Vagina (tissue), 2 donors: ENCODE results near the gene TSPAN19. TPM values are rescaled to one million over a fixed set of nuclear protein-coding genes. Genes with fewer than 3 reads are reported as not detected.

Experiments used
- DNase-seq, 2 donors: peaks; one replicate each; pipeline ENCODE4 v3.0.0-alpha.2; 2017; ENCODE audit errors: extremely low spot score in 2 of 2
- H3K27ac ChIP-seq: fragments of 200-600 bp; sonication (generic); one replicate; pipeline ENCODE4 v1.5.1; 2019
- H3K27me3 ChIP-seq: fragments of 200-600 bp; sonication (generic); one replicate; pipeline ENCODE4 v1.5.1; 2019
- H3K36me3 ChIP-seq, 2 donors: fragments of 200-600 bp; sonication (generic); one replicate each; pipeline ENCODE4 v1.5.1; 2017 to 2019
- H3K4me1 ChIP-seq: fragments of 200-600 bp; sonication (generic); one replicate; pipeline ENCODE4 v1.5.1; 2019
- H3K4me3 ChIP-seq, 2 donors: fragments of 200-600 bp; sonication (generic); 1 replicate in 1 of 2; 2 replicates in 1 of 2; pipeline ENCODE4 v1.5.1; 2016 to 2019
- H3K9me3 ChIP-seq: fragments of 200-600 bp; sonication (generic); one replicate; pipeline ENCODE4 v1.5.1; 2019
- POLR2A ChIP-seq, 2 donors: fragments of 450-650 bp; IDR thresholded peaks; one replicate each; pipeline ENCODE4 v1.6.1; 2017; ENCODE audit warnings: antibody characterized with exemption in 2 of 2, mild to moderate bottlenecking in 2 of 2, moderate library complexity in 2 of 2
- POLR2AphosphoS5 ChIP-seq, 2 donors: sonication (generic); formaldehyde crosslinking; IDR thresholded peaks; one replicate each; pipeline ENCODE4 v1.9.0; 2017; ENCODE audit warnings: antibody characterized with exemption in 2 of 2, mild to moderate bottlenecking in 2 of 2, low read depth in 1 of 2; ENCODE audit not compliant: insufficient read depth in 1 of 2
- intact Hi-C: fragments of 100-400 bp; cut with DNase I; formaldehyde crosslinking; loops from one replicate; pipeline ENCODE4 v1.15.1; 2023
- total RNA-seq: library from RNA; depleted of rRNA; stranded (reverse); fragments of >200 nt; gene quantifications from one replicate; pipeline ENCODE4 v1.2.3, GENCODE V29; 2016
- TF ChIP-seq, protein P1 (sequence below), 3 experiments: fragments of 450-650 bp in 2 of 3; fragments of 200-600 bp in 1 of 3; sonication (generic) in 1 of 3; IDR thresholded peaks; one replicate each; pipeline ENCODE4 v1.5.1; 2017 to 2019; ENCODE audit warnings: antibody characterized with exemption in 3 of 3, mild to moderate bottlenecking in 2 of 3, moderate library complexity in 2 of 3

Gene TSPAN19
- total RNA-seq, 1 donor from 2014 or later, result not detected

- no peak overlapping the region for H3K4me3 ChIP-seq
- DNase-seq, result no peak
- H3K27ac ChIP-seq, result no peak overlapping the region
- H3K4me1 ChIP-seq, result no peaks in the 10 kb centered on the region
- TF ChIP-seq, protein P1, sequence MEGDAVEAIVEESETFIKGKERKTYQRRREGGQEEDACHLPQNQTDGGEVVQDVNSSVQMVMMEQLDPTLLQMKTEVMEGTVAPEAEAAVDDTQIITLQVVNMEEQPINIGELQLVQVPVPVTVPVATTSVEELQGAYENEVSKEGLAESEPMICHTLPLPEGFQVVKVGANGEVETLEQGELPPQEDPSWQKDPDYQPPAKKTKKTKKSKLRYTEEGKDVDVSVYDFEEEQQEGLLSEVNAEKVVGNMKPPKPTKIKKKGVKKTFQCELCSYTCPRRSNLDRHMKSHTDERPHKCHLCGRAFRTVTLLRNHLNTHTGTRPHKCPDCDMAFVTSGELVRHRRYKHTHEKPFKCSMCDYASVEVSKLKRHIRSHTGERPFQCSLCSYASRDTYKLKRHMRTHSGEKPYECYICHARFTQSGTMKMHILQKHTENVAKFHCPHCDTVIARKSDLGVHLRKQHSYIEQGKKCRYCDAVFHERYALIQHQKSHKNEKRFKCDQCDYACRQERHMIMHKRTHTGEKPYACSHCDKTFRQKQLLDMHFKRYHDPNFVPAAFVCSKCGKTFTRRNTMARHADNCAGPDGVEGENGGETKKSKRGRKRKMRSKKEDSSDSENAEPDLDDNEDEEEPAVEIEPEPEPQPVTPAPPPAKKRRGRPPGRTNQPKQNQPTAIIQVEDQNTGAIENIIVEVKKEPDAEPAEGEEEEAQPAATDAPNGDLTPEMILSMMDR (IDR thresholded peaks at IDR 0.05), result no peak
- no peak for TF ChIP-seq POLR2AphosphoS5 (IDR thresholded peaks at IDR 0.05; ENCODE audit: insufficient read depth in 1 of 2, low read depth in 1 of 2)
- TF ChIP-seq POLR2A (IDR thresholded peaks at IDR 0.05), result no peak
- no peaks in the 10 kb centered on the region for H3K36me3 ChIP-seq
- intact Hi-C loops, result no loop called here
- H3K27me3 ChIP-seq, result no peaks in the 10 kb centered on the region
- no peaks in the 10 kb centered on the region for H3K9me3 ChIP-seq
Observed at GRCh38 chr12:84973026-84973425, 63.1 kb downstream of the TSPAN19 start.

DNA sequence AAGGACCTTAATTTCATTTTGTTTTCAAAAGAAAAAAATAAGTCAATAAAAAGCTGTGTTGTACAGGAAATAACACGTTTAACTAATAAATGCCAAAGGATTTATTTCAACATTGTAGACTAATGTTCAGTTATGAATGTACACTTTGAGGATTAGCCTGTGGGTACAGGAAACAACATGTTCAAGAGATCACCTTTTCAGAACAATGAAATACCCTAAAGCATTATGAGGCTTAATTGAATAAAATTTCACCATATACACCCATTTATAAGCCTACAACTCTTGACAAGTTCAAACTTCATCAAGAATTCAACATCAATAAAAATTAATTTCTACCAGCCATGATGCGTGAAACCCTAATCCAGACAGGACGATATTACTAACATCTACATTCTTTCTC is 66.9 kb downstream of the TSPAN19 start:
- TF ChIP-seq, protein P1 (IDR thresholded peaks at IDR 0.05), result no peak
- no peak for DNase-seq
- Histone ChIP-seq H3K4me3 (no peak overlapping the region), H3K27me3 (no peaks in the 10 kb centered on the region), H3K36me3 (no peaks in the 10 kb centered on the region), H3K4me1 (no peaks in the 10 kb centered on the region), H3K9me3 (no peaks in the 10 kb centered on the region), H3K27ac (no peak overlapping the region)
- intact Hi-C loops, result no loop called here

Other genes starting within 250 kb of the TSPAN19 start
- 2.7 TPM for gene SLC6A15, start 123.5 kb downstream of the TSPAN19 start, total RNA-seq
- 0.25 TPM for gene LRRIQ1, start 74 bp upstream of the TSPAN19 start, total RNA-seq
- 2.0 TPM for gene ALX1, start 243.9 kb upstream of the TSPAN19 start, total RNA-seq